GM12891 (cell line): ENCODE measurements around the gene NDUFA3.

Source experiments
- DNase-seq: peaks from one replicate; pipeline ENCODE4 v3.0.0; 2011; ENCODE audit warnings: low spot score; ENCODE audit not compliant: insufficient read length
- FAIRE-seq: peaks from 2 replicates; lab custom pipeline; 2011; peaks lifted over from hg19 to GRCh38; lab: Jason Lieb, UNC
- PAX5 ChIP-seq: IDR thresholded peaks from 2 replicates; pipeline ENCODE4 v1.6.1; 2011; ENCODE audit warnings: low read length, moderate library complexity, mild to moderate bottlenecking; ENCODE audit not compliant: insufficient read depth, severe bottlenecking
- POLR2A ChIP-seq: IDR thresholded peaks from 2 replicates; pipeline ENCODE4 v1.6.1; 2011; ENCODE audit warnings: low read depth, low read length, control low read depth
- POLR2AphosphoS5 ChIP-seq: IDR thresholded peaks from 2 replicates; pipeline ENCODE4 v1.6.1; 2011; ENCODE audit warnings: low read depth, low read length, control low read depth
- POU2F2 ChIP-seq: IDR thresholded peaks from 2 replicates; pipeline ENCODE4 v1.6.1; 2011; ENCODE audit warnings: low read depth, mild to moderate bottlenecking, control low read depth, low read length, moderate library complexity
- SPI1 ChIP-seq: IDR thresholded peaks from 2 replicates; pipeline ENCODE4 v1.6.1; 2011; ENCODE audit warnings: low read depth, low read length, control low read depth
- TAF1 ChIP-seq: IDR thresholded peaks from 2 replicates; pipeline ENCODE4 v1.6.1; 2011; ENCODE audit warnings: low read depth, low read length, control low read depth

The NDUFA3 gene

DNA sequence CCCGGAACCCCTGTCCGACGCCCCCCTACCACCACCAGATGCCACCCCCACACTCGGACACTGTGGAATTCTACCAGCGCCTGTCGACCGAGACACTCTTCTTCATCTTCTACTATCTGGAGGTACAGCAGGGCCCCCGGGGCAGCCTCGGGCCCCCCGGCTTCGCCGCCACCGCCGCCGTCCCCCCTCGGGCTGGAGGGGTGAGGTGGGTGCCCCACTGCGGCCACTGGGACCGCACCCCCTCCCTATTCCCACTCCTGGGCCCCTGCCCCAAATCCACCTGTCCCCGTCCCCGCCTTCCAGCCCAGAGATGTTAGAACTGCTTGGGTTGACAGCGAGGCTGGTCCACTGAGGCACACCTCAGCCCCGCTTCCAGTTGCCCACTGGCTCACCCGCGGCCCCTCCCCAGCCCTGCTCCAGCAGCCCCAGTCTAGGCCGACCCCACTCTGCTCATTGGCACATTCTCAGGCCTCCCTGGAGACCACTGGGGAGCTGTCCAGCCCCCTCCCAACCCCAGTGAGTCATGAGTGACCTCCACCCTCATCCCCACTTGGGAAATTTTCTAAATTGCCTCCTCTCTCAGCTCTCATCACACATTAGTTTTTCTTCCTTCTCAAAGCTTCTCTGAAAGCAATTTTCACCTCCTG is 50.3 kb downstream of the NDUFA3 start:
- FAIRE-seq (no peak), DNase-seq (no peak)
- TF ChIP-seq TAF1 (no peak), POLR2A (no peak), POU2F2 (no peak), SPI1 (no peak), PAX5 (no peak)

DNA sequence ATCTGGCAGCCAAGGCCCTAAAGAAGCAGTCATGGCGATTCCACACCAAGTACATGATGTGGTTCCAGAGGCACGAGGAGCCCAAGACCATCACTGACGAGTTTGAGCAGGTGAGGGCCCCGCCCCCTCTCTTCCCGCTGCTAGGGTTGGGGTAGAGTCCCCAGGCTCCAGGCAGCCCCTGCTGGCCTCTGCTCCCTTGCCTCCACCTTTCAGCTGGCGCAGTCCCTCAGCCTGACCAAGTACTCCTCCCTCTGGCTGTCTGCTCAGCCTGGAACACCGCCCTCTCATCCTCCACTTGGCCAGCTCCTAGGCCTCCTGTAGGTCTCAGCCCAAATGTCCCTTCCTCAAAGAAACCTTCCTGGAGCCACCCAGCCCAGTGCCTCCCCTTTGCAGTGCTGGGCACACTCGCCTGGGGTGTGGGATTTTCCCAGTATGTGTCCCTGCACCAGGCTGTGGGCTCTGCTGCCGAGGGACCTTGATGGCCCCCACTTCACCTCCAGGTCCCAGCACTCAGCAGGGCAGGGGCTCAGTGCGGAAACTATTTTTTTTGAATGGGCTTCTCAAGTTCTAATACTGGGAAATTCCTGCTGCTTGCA is 51.2 kb downstream of the NDUFA3 start:
- TF ChIP-seq POLR2A (no peak), PAX5 (no peak), POU2F2 (no peak), TAF1 (no peak), SPI1 (no peak), POLR2AphosphoS5 (no peak)
- no peak for FAIRE-seq
- no peak for DNase-seq

DNA sequence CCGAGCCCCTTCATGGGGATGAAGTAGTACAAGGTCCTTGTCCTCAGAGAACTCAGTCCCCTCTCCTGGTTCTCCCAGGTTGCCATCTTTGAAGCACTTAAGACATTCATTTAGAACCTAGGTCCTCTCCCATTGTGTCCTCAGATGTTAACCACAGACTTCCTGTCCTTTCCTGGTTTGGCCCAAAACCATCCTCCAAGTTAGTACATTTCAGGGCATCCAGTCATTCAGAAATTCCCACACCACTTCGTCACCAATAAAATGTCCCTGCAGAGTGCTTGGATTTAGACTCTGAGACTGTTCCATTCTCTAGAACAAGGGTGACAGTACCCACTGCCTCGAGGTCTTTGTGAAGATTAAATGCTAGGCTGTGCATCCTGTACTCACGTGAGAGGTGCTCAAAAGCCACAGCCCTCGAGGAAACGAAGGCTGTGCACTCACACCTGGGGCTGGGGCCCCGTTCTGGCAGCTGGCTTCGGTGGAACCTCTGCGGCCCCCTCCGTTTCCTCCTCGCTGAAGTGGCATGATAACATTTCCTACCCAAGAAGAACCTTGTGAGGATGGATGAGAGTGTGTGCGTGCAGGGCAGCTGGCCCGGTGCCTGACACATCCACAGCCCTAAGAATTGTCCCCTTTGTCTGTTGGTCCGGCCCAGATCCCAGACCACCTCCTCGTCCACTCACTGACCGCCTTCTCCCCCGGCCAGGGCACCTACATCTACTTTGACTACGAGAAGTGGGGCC is 52.1 kb downstream of the NDUFA3 start:
- FAIRE-seq (no peak), DNase-seq (no peak)
- peak; percentile 21; the same call in 1 of the 2 replicates for TF ChIP-seq POLR2A
- TF ChIP-seq PAX5, result no peak
- no peak for TF ChIP-seq POLR2AphosphoS5
- peak; percentile 45; the same call in 1 of the 2 replicates for TF ChIP-seq POU2F2

DNA sequence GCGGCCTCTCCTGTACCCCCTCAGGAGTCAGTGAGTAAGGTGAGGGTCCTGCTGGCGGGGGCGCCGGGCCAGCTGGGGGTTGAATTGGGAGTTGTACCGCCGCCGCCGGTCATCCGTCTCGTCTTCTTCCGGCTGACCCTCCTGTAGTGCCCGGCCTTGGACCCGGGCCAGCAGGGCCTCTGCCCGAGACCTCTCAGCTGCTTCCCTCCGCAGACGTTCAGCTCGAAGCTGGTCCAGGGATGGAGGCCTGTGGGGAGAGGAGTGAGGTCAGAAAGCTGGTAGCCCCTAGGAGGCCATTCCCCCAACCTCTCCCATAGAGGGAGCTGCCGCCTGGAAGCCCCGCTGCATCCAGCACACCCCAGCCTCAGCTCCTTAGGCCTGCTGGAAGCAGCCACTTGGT is 53.0 kb downstream of the NDUFA3 start:
- peak; percentile 59; the same call in 1 of the 2 replicates for TF ChIP-seq POLR2AphosphoS5
- TF ChIP-seq POLR2A, result no peak
- no peak for TF ChIP-seq POU2F2
- no peak for TF ChIP-seq PAX5
- FAIRE-seq, result no peak
- DNase-seq, result no peak

DNA sequence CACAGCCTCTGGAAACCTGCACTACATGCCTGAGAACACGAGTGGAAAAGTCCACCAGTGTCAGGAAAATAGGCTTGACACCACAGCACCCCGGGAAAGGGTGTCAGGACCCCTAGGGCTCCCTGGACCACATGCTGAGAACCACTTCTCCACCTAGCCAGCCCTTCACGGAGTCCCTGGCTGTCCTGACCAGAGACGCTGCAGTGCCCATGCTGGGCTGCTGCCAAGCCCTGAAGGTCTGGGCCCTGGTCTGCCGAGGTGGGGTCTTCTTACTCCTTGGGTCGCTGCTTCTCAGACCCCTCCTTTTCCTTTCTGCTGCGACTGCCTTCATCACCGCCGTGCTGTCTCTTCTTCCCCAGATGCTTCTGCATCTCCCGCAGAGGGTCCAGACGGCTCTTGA is 53.8 kb downstream of the NDUFA3 start:
- peak; percentile 27; the same call in 1 of the 2 replicates for TF ChIP-seq POLR2A
- no peak for TF ChIP-seq SPI1
- FAIRE-seq (no peak), DNase-seq (no peak)

DNA sequence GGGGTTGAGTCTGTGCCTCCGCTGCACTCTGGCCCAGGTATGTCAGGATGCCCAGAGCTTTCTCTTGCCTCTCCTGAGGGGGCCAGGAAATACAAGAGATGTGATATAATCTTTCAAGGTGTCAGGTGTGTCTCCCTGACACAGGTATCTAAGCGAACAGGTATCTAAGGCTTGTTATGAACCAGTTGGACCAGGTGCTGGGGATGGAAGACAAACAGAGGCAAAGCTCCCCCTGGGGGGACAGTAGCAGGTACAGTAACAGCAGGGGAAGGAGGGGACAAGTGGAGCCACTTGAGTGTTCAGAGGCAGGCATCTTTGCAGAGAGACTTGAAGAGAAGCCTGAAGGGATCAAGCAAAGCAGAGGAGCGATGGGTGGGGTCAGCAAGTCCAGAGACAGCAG is 54.3 kb downstream of the NDUFA3 start:
- TF ChIP-seq PAX5 (no peak), SPI1 (no peak), TAF1 (no peak), POU2F2 (no peak), POLR2A (no peak), POLR2AphosphoS5 (no peak)
- FAIRE-seq (peak; percentile 9), DNase-seq (no peak)
